HG03432 (cell line): Measurements from ENCODE around the gene ZNF93.
"Not testable (repeated sequence)": the region's sequence is repeated elsewhere in the genome, so short reads cannot be mapped to it uniquely, and the experiment has no call there.

Experiments
- ATAC-seq: cut with Tn5 transposase; IDR thresholded peaks from one replicate; pipeline ENCODE4 v1.9.1; 2021; ENCODE audit warnings: mild to moderate bottlenecking, moderate library complexity; ENCODE audit not compliant: unreplicated experiment

ZNF93 gene

GRCh38 chr19:19900729-19901444, at the start of gene ZNF93:
ZNF93 (plus strand) TSS chr19:19900946; CDS start chr19:19901089, 143 bp downstream.
- ATAC-seq: peak; percentile 94

- not testable (repeated sequence) for ATAC-seq
Observed at GRCh38 chr19:19851740-19852139, 49.0 kb upstream of the ZNF93 start.

GRCh38 chr19:19858751-19859150, 42.0 kb upstream of the ZNF93 start:
- ATAC-seq: no peak

- ATAC-seq: no peak
Observed at GRCh38 chr19:19860756-19861390, 39.9 kb upstream of the ZNF93 start.

- peak; percentile 97 for ATAC-seq
Observed at GRCh38 chr19:19865750-19866610, 34.8 kb upstream of the ZNF93 start, which contains the start of gene ZNF253. ZNF253 (plus strand) TSS chr19:19865882; CDS start chr19:19865997, 115 bp downstream.

- no peak for ATAC-seq
Observed at GRCh38 chr19:19866611-19867248, 34.0 kb upstream of the ZNF93 start.

DNA sequence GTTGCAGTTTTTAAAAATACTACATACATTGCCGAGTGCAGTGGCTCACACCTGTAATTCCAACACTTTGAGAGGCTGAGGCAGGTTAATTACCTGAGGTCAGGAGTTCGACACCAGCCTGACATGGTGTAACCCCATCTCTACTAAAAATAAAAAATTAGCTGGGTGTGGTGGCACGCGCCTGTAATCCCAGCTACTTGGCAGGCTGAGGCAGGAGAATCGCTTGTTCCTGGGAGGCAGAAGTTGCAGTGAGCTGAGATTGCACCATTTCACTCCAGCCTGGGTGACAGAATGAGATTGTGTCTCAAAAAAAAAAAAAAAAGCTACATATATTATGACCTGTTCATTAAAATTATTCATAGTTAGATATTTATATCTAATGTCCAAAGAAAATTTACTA, 30.7 kb upstream of the ZNF93 start:
- not testable (repeated sequence) for ATAC-seq

DNA sequence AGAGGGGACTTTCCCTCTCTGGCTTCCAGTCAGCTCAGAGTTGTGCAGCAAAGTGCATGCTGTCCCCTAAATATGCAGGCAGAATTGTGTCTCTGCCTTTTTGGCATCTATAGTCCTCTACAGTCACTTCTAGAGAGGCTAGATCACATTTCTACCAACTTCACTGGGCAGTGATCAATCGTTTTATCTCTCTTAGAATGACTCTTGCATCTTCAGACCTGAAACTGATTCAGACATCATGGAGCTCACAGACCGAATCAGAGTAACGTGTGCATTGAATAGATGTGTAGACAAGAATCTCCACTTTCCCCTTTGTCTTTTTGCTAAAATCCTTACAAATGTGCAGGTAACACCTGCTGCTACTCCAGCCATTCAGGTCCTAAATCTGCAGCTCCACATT, 28.8 kb upstream of the ZNF93 start:
- ATAC-seq: no peak

DNA sequence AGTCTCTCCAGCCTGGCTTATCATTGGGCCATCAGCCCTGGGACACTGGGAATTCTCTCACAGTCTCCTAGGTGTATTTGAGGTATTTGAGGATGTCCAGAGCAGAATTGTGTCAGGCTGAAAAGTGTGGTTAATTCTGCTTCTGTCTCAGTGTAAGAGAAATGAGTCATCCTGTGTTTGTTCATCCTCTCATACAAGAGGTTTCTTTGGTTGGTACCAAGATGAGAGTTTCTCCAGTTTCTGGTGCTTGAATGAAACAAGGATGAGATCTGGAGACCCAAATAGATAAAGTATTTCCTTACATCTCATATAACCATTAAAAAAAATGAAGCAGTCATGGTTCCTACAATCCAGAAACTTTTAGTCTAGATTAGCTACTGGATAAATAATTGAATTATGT, 27.4 kb upstream of the ZNF93 start:
- ATAC-seq: no peak

GRCh38 chr19:19877724-19878123, 23.0 kb upstream of the ZNF93 start:
- ATAC-seq: no peak

- ATAC-seq: no peak
Observed at GRCh38 chr19:19884583-19884982, 16.2 kb upstream of the ZNF93 start.

- not testable (repeated sequence) for ATAC-seq
Observed at GRCh38 chr19:19892055-19892941, 8.4 kb upstream of the ZNF93 start.

DNA sequence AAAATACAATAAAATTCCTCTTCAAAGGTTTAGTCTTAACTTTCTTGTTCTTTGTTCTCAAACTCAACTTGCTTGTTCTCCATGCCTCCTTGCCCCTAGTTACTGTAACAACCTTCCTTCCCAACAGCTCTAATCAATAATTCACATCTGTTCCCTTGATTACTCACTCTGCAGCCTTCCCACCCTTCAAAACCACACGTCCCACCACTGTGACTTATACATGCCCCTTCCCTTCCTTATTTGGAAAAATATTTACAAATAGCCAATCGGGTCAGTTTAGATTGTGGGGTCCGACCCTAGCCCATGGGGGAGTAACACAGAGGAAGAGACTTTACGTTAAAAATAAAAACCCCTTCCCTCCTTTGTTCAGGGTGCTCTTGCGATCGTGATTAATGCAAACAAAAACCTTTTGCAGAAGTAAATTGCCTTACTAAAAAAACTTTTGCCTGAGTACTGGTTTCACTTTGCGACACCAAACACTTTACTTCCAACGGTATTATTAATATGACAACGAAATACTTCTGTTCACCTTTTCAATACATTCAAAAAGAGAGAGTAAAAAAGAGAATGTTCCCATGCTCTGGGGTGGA, 512 bp upstream of the ZNF93 start:
- peak; percentile 10 for ATAC-seq

GRCh38 chr19:19907551-19907950, 6.8 kb downstream of the ZNF93 start:
- not testable (repeated sequence) for ATAC-seq

DNA sequence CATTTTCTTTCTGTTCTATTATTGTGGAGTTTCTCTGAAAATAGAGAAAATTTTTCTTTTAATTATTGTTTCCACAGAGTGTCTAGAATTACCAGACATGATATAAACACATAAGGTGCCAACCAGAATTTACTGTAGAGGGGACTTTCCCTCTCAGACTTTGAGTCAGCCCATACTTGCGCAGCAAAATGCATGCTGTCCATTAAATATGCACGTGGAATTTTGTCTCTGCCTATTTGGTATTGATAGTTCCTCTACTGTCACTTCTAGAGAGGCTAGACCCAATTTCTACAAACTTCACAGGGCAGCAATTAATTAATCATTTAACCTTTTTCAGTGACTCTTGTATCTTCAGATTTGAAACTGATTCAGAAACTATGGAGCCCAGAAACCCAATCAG, 8.9 kb downstream of the ZNF93 start:
- no peak for ATAC-seq

DNA sequence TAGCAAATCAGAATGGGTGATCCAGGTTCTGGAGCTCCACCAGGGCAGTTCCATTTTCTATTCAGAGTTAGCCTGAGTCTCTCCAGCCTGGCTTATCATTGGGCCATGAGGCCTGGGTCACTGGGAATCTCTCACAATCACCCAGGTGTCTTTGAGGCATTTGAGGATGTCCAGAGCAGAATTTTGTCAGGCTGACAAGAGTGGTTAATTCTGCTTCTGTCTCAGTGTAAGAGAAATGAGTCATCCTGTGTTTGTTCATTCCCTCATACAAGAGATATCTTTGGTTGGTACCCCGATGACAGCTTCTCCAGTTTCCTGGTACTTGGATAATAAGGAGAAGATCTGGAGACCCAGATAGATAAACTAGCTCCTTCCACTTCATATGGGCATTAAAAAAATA, 10.4 kb downstream of the ZNF93 start:
- no peak for ATAC-seq

GRCh38 chr19:19914596-19914995, 13.8 kb downstream of the ZNF93 start:
- no peak for ATAC-seq

DNA sequence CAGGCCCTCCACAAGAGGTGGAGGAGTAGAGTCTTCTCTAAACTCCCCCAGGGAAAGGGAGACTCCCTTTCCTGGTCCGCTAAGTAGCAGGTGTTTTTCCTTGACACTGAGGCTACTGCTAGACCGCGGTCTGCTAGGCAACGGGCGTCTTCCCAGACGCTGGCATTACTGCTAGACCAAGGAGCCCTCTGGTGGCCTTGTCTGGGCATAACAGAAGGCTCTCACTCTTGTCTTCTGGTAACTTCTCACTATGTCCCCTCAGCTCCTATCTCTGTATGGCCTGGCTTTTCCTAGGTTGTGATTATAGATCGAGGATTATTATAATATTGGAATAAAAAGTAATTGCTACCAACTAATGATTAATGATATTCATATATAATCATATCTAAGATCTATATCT, 29.7 kb downstream of the ZNF93 start:
- not testable (repeated sequence) for ATAC-seq

DNA sequence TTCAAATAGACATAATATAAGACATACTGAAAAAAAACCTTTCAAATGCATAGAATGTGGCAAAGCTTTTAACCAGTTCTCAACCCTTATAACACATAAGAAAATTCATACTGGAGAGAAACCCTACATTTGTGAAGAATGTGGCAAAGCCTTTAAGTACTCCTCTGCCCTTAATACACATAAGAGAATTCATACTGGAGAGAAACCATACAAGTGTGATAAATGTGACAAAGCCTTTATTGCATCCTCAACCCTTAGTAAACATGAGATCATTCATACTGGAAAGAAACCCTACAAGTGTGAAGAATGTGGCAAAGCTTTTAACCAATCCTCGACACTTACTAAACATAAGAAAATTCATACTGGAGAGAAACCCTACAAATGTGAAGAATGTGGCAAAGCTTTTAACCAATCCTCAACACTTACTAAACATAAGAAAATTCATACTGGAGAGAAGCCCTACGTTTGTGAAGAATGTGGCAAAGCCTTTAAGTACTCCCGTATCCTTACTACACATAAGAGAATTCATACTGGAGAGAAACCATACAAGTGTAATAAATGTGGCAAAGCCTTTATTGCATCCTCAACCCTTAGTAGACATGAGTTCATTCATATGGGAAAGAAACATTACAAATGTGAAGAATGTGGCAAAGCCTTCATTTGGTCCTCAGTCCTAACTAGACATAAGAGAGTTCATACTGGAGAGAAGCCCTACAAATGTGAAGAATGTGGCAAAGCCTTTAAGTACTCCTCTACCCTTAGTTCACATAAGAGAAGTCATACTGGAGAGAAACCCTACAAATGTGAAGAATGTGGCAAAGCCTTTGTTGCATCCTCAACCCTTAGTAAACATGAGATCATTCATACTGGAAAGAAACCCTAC, 32.9 kb downstream of the ZNF93 start:
- not testable (repeated sequence) for ATAC-seq
